ENCODE measurements around the gene FANCI.

Gene FANCI

GRCh38 chr15:89299896-89300295 is 56.1 kb downstream of the FANCI start:
- DNase-seq (ENCODE audit: low read depth): peak; percentile 26
- no peak overlapping the region for H3K4me3 ChIP-seq (ENCODE audit: low read depth, low read length)
- in situ Hi-C loops (cut with HindIII; ENCODE audit: low sequenced_read_pairs): no loop called here
- TF ChIP-seq, protein P1, sequence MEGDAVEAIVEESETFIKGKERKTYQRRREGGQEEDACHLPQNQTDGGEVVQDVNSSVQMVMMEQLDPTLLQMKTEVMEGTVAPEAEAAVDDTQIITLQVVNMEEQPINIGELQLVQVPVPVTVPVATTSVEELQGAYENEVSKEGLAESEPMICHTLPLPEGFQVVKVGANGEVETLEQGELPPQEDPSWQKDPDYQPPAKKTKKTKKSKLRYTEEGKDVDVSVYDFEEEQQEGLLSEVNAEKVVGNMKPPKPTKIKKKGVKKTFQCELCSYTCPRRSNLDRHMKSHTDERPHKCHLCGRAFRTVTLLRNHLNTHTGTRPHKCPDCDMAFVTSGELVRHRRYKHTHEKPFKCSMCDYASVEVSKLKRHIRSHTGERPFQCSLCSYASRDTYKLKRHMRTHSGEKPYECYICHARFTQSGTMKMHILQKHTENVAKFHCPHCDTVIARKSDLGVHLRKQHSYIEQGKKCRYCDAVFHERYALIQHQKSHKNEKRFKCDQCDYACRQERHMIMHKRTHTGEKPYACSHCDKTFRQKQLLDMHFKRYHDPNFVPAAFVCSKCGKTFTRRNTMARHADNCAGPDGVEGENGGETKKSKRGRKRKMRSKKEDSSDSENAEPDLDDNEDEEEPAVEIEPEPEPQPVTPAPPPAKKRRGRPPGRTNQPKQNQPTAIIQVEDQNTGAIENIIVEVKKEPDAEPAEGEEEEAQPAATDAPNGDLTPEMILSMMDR (IDR thresholded peaks at IDR 0.05; ENCODE audit: low read depth, low read length, missing control alignments): peak; percentile 30

DNA sequence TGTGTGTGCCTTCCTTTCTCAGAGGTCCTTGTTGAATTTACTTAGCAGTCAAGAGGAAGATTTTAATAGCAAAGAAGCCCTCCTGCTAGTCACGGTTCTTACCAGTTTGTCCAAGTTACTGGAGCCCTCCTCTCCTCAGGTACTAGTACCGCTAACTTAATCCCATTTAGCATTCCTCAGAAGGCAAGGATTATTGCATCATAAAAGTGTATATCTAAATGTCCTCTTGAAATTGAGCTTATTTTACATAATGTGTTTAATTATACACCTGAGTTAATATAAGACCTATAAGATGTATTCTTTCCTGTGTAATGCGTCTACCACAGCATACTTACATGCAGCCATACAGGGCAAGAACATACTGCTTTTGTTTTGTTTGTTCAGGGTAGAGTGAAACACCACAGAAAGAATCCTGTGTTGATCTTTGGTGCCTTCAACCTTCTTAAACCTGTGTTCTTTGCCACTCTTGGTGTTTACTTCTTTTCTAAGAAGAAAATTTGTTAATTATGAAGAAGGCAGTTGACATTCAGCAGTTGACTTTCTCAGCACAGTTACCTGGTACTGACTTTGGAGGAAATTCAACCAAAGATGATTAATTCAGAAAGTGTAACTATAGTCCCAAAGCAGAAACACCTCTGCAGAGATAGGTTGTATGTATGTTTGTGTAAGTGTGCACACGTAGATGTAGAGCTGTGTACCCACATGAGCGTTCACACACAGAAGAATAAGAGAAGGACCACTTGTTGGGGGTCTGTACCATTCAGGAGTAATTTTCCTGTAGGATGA is 57.7 kb downstream of the FANCI start:
- no peak overlapping the region for H3K4me3 ChIP-seq (ENCODE audit: low read depth, low read length)
- TF ChIP-seq, protein P1 (IDR thresholded peaks at IDR 0.05; ENCODE audit: low read depth, low read length, missing control alignments): no peak
- in situ Hi-C loops (cut with HindIII; ENCODE audit: low sequenced_read_pairs): no loop called here
- DNase-seq (ENCODE audit: low read depth): no peak

GRCh38 chr15:89303986-89304385 is 60.2 kb downstream of the FANCI start:
- TF ChIP-seq, protein P1 (IDR thresholded peaks at IDR 0.05; ENCODE audit: low read depth, low read length, missing control alignments): no peak
- no peak for DNase-seq (ENCODE audit: low read depth)
- in situ Hi-C loops (cut with HindIII; ENCODE audit: low sequenced_read_pairs): no loop called here
- no peak overlapping the region for H3K4me3 ChIP-seq (ENCODE audit: low read depth, low read length)

GRCh38 chr15:89305395-89305794 is 61.6 kb downstream of the FANCI start:
- in situ Hi-C loops (cut with HindIII; ENCODE audit: low sequenced_read_pairs): no loop called here

GRCh38 chr15:89307046-89307587 is 63.3 kb downstream of the FANCI start:
- no peak for DNase-seq (ENCODE audit: low read depth)
- H3K4me3 ChIP-seq (ENCODE audit: low read depth, low read length): no peak overlapping the region
- in situ Hi-C loops (cut with HindIII; ENCODE audit: low sequenced_read_pairs): no loop called here
- TF ChIP-seq, protein P1 (IDR thresholded peaks at IDR 0.05; ENCODE audit: low read depth, low read length, missing control alignments): no peak

More at GRCh38 chr15:89305395-89305794, 61.6 kb downstream of the FANCI start:
- TF ChIP-seq, protein P1 (IDR thresholded peaks at IDR 0.05; ENCODE audit: low read depth, low read length, missing control alignments): no peak
- H3K4me3 ChIP-seq (ENCODE audit: low read depth, low read length): no peak overlapping the region
- DNase-seq (ENCODE audit: low read depth): no peak

GRCh38 chr15:89307791-89308190 is 64.0 kb downstream of the FANCI start:
- no peak for DNase-seq (ENCODE audit: low read depth)
- in situ Hi-C loops (cut with HindIII; ENCODE audit: low sequenced_read_pairs): no loop called here
- H3K4me3 ChIP-seq (ENCODE audit: low read depth, low read length): no peak overlapping the region
- TF ChIP-seq, protein P1 (IDR thresholded peaks at IDR 0.05; ENCODE audit: low read depth, low read length, missing control alignments): no peak
